Duodenal mucosa (tissue), 2 donors: ENCODE measurements around the gene CTSW.

ENCODE experiments used
- H3K27ac ChIP-seq: one replicate; pipeline ENCODE4 v1.7.0; 2013; ENCODE audit warnings: low read depth, low read length
- H3K27me3 ChIP-seq, 2 donors: one replicate each; pipeline ENCODE4 v1.7.0; 2013; ENCODE audit warnings: low read length in 2 of 2, control low read depth in 1 of 2; ENCODE audit not compliant: insufficient read depth in 2 of 2, control insufficient read depth in 1 of 2
- H3K36me3 ChIP-seq, 2 donors: one replicate each; pipeline ENCODE4 v1.7.0; 2013; ENCODE audit warnings: low read length in 2 of 2, control low read depth in 1 of 2; ENCODE audit not compliant: insufficient read depth in 2 of 2, control insufficient read depth in 1 of 2
- H3K4me1 ChIP-seq, 2 donors: one replicate each; pipeline ENCODE4 v1.7.0; 2013; ENCODE audit warnings: low read length in 2 of 2, control low read depth in 1 of 2; ENCODE audit not compliant: insufficient read depth in 2 of 2, control insufficient read depth in 1 of 2
- H3K4me3 ChIP-seq, 2 donors: one replicate each; pipeline ENCODE4 v1.7.0; 2013; ENCODE audit warnings: low read length in 2 of 2, low read depth in 1 of 2
- H3K9ac ChIP-seq, 2 donors: one replicate each; pipeline ENCODE4 v1.7.0; 2013; ENCODE audit warnings: low read length in 2 of 2, low read depth in 1 of 2
- H3K9me3 ChIP-seq, 2 donors: one replicate each; pipeline ENCODE4 v1.7.0; 2013; ENCODE audit warnings: low read length in 2 of 2, control low read depth in 1 of 2; ENCODE audit not compliant: control insufficient read depth in 1 of 2

The CTSW gene

DNA sequence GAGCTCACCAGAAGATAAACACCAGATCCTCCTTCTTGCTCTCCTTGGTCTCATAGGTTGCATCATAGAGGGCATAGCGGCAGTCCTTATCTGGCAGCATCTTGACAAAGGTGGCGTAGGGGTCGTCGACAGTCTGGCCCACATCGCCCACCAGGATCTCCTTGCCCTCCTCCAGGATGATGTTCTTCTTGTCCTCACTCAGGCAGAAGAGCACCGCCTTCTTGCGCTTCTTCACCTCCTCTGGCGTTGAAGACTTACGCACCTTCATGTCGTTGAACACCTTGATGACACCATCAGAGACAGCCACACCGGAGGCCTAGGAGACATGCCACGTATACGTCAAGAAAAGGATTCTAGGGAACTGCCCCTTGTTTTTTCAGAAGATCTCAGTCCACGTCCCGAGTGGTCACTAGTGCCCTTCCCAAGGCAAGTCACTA, 23.7 kb upstream of the CTSW start:
- peak overlapping the region; percentile 86 to 87 for H3K9ac ChIP-seq
- H3K27me3 ChIP-seq = no peaks in the 10 kb centered on the region
- H3K9me3 ChIP-seq = peaks cover 3 to 4% of the 10 kb centered on the region in 2 donors
- H3K36me3 ChIP-seq = peaks cover 42 to 55% of the 10 kb centered on the region in 2 donors
- peaks cover 50 to 55% of the 10 kb centered on the region in 2 donors for H3K4me1 ChIP-seq
- peak overlapping the region; percentile 94 for H3K27ac ChIP-seq
- H3K4me3 ChIP-seq = peak overlapping the region; percentile 91 to 98

DNA sequence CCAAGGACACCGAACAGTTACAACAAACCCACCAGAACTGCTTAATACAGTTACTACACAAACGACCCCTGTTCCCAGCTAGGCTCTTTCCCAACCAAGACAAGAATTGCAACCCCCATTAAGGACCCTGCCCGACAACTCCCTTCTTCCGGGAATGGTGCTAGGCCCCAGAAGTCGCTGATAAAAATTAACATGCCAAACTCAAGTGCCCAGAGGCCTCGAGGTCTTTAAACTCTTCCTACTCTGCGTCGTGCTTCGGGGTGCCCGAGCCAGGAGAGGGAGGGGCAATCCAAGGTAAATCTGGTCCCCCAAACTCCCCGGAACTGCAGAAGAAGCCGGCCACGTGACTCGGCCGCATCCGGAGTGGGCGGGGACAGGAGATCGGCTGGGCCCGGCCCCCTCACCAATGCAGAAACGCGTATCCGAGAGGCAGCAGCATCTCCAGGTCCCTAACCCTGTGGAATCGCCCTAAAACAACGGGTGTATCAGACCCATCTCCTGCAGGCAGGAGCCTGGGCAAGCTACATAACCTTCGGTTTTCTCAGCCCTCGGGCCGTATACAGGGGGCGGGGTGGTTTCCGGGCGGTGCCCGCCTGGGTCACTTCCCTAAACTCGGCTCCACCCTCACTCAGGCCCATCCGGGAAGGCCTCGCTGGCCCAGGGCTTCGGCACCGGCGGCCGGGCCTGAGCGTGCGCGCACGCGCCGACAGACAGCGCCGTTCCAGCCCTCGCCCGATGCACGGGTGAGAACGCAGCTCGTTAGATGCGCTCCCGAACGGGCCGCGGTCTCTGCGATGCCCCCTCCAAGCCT, 22.7 kb upstream of the CTSW start:
- peak overlapping the region; percentile 94 for H3K27ac ChIP-seq
- H3K4me3 ChIP-seq = peak overlapping the region; percentile 91 to 98
- no peaks in the 10 kb centered on the region for H3K27me3 ChIP-seq
- peaks cover 32 to 46% of the 10 kb centered on the region in 2 donors for H3K36me3 ChIP-seq
- no peaks in the 10 kb centered on the region for H3K9me3 ChIP-seq
- peaks cover 53 to 60% of the 10 kb centered on the region in 2 donors for H3K4me1 ChIP-seq
- H3K9ac ChIP-seq = peak overlapping the region; percentile 86 to 87

DNA sequence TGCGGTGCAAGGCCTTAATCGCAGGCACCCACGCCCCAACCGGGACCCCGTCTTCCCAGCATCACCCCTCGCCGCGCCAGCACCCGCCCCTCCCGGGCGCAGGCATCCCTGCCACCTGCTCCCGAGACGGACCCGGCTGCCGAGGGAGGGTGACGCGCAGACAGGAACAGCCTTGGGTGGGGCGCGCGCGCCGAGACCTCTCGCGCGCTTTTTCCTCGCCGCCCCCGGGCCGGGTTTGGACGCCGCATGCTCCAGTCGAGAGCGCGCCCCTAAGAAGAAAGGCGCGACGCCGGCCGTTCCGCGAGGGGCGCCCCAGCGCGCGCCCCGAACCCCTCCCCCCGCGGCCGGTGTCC, 22.2 kb upstream of the CTSW start:
- Histone ChIP-seq H3K27me3 (no peaks in the 10 kb centered on the region), H3K9me3 (no peaks in the 10 kb centered on the region), H3K9ac (peak overlapping the region; percentile 86 to 87), H3K4me1 (peaks cover 51 to 58% of the 10 kb centered on the region in 2 donors), H3K36me3 (peaks cover 27 to 46% of the 10 kb centered on the region in 2 donors), H3K4me3 (peak overlapping the region; percentile 91 to 98), H3K27ac (peak overlapping the region; percentile 94)

- Histone ChIP-seq H3K4me1 (peaks cover 45 to 52% of the 10 kb centered on the region in 2 donors), H3K9ac (peak within 1 kb of the TSS; percentile 86 to 87), H3K9me3 (no peaks in the 10 kb centered on the region), H3K27ac (peak within 1 kb of the TSS; percentile 94), H3K4me3 (peak within 1 kb of the TSS; percentile 96 to 98), H3K27me3 (no peaks in the 10 kb centered on the region), H3K36me3 (peaks cover 25 to 46% of the 10 kb centered on the region in 2 donors)
These were observed 21.6 kb upstream of the CTSW start, which contains the start of gene CFL1 for GRCh38 chr11:65857853-65858680. Gene CFL1 (minus strand): TSS chr11:65858180. CDS start chr11:65858099, 81 bp downstream.

DNA sequence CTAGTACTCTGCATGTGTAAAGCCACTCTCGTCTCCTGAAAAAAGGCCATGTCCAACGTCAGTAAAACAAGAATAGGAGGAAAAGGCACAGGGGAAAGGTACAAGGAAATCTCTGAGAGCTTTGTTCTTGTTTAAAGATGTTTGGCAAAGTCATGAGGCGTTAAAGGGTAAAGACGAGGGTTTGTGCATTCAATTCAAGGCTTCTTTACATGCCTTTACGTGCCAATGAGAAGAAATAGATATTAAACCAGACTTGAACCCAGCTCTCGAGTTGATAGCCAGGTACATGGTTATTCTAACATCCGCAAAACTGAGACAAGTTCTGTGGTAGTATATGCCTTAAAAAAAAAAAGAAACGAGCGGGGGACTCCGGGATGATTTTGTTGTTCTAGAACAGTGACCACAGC, 21.0 kb upstream of the CTSW start:
- peaks cover 25 to 47% of the 10 kb centered on the region in 2 donors for H3K36me3 ChIP-seq
- peak overlapping the region; percentile 92 to 96 for H3K4me3 ChIP-seq
- peaks cover 39 to 46% of the 10 kb centered on the region in 2 donors for H3K4me1 ChIP-seq
- peak overlapping the region; percentile 82 to 87 for H3K9ac ChIP-seq
- H3K9me3 ChIP-seq = no peaks in the 10 kb centered on the region
- peak overlapping the region; percentile 94 for H3K27ac ChIP-seq
- H3K27me3 ChIP-seq = no peaks in the 10 kb centered on the region

GRCh38 chr11:65859095-65859811, 20.4 kb upstream of the CTSW start:
- Histone ChIP-seq H3K27ac (peak overlapping the region; percentile 94), H3K36me3 (peaks cover 30 to 47% of the 10 kb centered on the region in 2 donors), H3K27me3 (no peaks in the 10 kb centered on the region), H3K4me3 (peak overlapping the region; percentile 92 to 96), H3K9ac (peak overlapping the region; percentile 82 to 100), H3K9me3 (no peaks in the 10 kb centered on the region), H3K4me1 (peaks cover 37 to 44% of the 10 kb centered on the region in 2 donors)

DNA sequence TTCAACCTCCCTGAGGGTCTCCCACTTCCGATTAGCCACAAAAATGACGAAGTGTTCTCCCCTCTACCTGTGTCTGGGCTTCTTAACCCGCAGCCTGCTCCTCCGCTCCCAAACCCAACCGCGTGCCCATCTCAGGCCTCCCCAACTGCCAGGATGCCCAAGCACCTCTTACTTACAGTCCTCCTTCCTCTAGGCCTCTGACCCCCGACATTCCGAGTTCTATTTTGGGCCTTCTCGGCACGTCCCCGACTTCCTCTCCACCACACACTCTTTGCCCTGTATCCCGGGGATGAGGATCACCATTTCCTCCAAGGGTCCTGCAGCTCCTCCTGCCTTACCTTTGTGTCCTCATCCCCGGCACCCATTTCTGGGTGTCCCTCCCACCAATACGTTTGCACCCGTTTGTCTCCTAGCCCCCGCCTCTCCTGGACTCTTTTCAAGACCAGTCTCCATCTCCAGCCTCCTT, 19.8 kb upstream of the CTSW start:
- Histone ChIP-seq H3K4me1 (peaks cover 32 to 38% of the 10 kb centered on the region in 2 donors), H3K36me3 (peaks cover 32 to 47% of the 10 kb centered on the region in 2 donors)

DNA sequence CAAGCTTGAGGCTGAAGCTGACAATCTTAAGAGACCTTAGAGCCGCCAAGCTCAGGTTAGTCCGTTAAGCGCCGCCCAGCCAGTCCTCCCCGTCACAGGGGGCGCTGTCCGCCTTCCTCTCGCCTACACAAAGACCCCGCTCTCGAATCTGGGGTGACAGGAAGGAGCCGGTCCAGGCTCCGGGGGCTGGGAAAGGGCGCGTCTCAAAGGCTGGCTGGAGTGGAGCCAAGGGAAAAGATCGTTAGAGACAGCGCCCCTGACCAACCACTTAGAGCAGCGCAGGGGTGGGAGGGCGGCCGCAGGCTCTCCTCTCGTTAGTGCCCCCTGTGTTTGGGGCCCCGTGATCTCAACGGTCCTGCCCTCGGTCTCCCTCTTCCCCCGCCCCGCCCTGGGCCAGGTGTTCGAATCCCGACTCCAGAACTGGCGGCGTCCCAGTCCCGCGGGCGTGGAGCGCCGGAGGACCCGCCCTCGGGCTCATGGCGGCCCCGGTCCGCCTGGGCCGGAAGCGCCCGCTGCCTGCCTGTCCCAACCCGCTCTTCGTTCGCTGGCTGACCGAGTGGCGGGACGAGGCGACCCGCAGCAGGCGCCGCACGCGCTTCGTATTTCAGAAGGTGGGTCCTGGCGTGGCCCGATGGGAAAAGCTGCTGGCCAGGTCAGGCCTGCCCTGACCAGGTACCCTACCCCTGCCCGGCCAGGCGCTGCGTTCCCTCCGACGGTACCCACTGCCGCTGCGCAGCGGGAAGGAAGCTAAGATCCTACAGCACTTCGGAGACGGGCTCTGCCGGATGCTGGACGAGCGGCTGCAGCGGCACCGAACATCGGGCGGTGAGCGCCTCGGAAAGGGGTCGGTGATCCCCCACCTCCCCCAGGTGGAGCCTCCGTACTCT, 19.1 kb upstream of the CTSW start, which contains the start of gene MUS81:
Gene MUS81, plus strand, starts transcription at position 156 of the 887 bp plus-strand sequence. Its CDS starts 321 bp downstream, at position 477.
- Histone ChIP-seq H3K36me3 (peaks cover 35 to 47% of the 10 kb centered on the region in 2 donors), H3K9ac (peak within 1 kb of the TSS; percentile 82 to 100), H3K27ac (peak within 1 kb of the TSS; percentile 94), H3K4me1 (peaks cover 25 to 31% of the 10 kb centered on the region in 2 donors), H3K4me3 (peak within 1 kb of the TSS; percentile 92 to 96), H3K27me3 (no peaks in the 10 kb centered on the region), H3K9me3 (no peaks in the 10 kb centered on the region)

More for the DNA sequence above, 19.8 kb upstream of the CTSW start:
- no peaks in the 10 kb centered on the region for H3K27me3 ChIP-seq
- H3K9me3 ChIP-seq = no peaks in the 10 kb centered on the region
- H3K27ac ChIP-seq = peak overlapping the region; percentile 94
- peak overlapping the region; percentile 92 to 96 for H3K4me3 ChIP-seq
- H3K9ac ChIP-seq = peak overlapping the region; percentile 82 to 100

GRCh38 chr11:65861165-65861505, 18.5 kb upstream of the CTSW start:
- H3K9me3 ChIP-seq = no peaks in the 10 kb centered on the region
- H3K36me3 ChIP-seq = peaks cover 35 to 46% of the 10 kb centered on the region in 2 donors

More at GRCh38 chr11:65861165-65861505, 18.5 kb upstream of the CTSW start:
- Histone ChIP-seq H3K4me3 (peak overlapping the region; percentile 92 to 96), H3K27me3 (no peaks in the 10 kb centered on the region), H3K4me1 (peaks cover 19 to 25% of the 10 kb centered on the region in 2 donors), H3K27ac (peak overlapping the region; percentile 94), H3K9ac (peak overlapping the region; percentile 82 to 100)
